Stimulated activated CD4-positive, alpha-beta T cell treated with anti-CD3 and anti-CD28 coated beads, Interleukin-12 subunit alpha, Interleukin-12 subunit beta, amount 100 ng/mL, for 48 hours (primary cell): ENCODE measurements around the gene E2F7.
A peak's percentile ranks its signal among the peaks of the same experiment; 100 is the strongest.
"Not testable (repeated sequence)": the region's sequence is repeated elsewhere in the genome, so short reads cannot be mapped to it uniquely, and the experiment has no call there.

Experiments used
- DNase-seq, 3 donors: peaks; one replicate each; pipeline ENCODE4 v3.0.0-alpha.2; 2020; ENCODE audit warnings: low read depth in 2 of 3, low spot score in 1 of 3

E2F7 gene

GRCh38 chr12:77065361-77066204 lies at the start of gene E2F7:
E2F7 (minus strand) TSS chr12:77065569; CDS start chr12:77064635, 934 bp downstream.
- DNase-seq: peak; percentile 68 to 86 (median 76)

DNA sequence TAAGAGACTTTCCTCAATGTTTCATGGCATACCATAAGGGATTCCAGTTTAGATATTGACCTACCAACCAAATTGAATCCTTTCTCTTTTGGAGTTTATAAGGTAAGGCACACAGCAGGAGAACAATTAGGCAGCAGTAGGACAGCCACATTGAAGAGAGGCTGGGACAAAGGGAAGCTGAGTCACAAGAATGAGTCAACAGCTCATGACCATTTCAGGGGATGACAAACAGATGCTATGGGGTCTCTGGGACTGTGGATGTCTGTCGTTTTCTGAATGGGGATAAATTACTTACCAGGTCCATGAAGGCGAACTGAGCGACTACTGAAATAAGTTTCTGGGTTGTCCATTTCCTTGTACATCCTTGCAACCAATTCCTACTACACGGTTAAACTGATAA lies 48.6 kb upstream of the E2F7 start:
- no peak for DNase-seq

- no peak for DNase-seq
Observed at GRCh38 chr12:77108707-77109106, 43.3 kb upstream of the E2F7 start.

DNA sequence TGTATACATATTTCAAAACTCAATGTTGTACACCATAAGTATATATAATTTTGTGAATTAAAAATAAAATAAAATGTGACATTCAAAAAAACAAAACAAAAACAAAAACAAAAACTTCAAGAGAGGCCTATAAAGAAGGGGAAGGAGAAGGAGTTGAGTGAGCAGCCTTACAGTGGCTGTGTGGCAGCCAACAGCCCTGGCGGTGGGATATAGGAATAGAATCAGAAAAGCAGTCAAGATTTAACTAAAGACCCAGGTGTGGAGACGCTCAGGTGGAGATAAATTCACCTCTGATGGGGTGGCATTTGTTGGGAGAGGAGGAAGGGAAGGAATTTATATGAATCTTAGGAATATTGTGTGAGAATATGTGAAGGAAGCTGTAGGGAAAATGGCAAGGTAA lies 41.8 kb upstream of the E2F7 start:
- DNase-seq: no peak

DNA sequence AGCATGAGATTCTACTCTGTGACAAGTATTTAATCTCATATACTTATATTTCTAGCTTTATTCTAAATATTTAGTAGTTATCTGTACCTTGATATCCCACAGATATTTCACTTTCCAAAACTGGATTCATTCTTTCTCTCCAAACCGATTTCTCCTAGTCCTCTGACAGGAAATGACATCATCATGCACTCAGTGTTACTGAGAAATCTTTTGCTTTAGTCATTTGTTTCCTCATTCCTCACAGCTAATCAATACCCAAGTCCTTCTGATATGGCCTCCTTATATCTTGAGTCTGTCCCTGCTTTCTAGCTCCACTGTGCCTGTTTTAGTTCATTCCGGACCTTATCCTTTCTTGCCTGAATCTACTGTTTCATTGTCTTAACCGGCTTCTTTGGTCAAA lies 39.4 kb upstream of the E2F7 start:
- no peak for DNase-seq

GRCh38 chr12:77104286-77104685 lies 38.9 kb upstream of the E2F7 start:
- DNase-seq: no peak

DNA sequence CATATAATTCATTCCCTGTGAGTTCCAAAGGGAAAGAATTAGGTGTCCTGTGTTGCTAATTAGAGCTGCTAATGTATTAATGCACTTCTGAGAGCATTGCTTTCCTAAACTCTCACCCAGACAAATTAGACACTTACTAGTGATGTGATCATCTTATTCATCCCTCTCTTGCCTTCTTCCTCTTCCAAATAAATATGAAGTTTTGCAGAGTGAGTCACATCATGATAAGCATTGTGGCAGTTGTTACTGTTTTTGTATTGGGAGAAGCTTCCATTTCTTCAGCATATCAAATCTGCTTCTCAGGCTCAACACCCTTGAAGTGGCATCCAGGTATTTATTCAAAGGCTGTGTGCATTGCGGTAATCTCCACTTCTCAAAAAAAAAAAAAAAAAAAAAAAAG lies 37.3 kb upstream of the E2F7 start:
- no peak for DNase-seq

DNA sequence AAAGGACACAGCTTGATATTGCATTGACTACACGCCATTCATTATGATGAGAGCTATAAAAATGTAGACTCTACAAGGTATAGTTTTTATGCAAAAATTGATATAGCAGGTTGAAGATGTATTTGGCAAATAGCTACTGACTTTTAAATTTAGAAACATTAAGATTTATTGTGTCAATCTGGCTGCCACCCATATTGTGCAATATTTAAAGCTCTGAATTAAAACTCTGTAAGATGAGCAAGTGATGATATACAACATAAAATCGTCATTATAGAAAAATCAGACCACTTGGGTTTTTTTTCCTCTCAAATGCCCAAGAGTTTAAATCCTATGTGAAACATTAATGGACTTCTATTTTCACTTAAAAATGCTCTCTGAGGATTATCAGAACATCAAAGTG lies 36.8 kb upstream of the E2F7 start:
- DNase-seq: no peak

- no peak for DNase-seq
Observed at GRCh38 chr12:77099799-77100198, 34.4 kb upstream of the E2F7 start.

DNA sequence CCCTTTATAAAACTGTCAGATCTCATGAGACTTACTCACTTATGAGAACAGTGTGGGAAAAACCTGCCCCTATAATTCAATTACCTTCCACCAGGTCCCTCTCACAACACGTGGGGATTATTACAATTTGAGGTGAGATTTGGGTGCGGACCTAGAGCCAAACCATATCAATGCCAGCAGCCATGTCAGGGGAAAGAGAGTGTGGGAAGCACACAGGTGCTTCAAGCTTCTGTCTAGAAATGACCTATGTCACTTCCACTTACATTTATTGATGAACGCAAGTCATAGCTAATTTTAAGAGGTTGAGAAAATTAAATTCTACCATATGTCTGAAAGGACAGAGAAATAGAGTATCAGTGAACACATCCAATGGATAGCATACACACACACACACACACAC lies 32.5 kb upstream of the E2F7 start:
- no peak for DNase-seq

- DNase-seq: not testable (repeated sequence)
Observed at GRCh38 chr12:77092227-77092626, 26.9 kb upstream of the E2F7 start.

GRCh38 chr12:77089686-77090220 lies 24.4 kb upstream of the E2F7 start:
- no peak for DNase-seq

DNA sequence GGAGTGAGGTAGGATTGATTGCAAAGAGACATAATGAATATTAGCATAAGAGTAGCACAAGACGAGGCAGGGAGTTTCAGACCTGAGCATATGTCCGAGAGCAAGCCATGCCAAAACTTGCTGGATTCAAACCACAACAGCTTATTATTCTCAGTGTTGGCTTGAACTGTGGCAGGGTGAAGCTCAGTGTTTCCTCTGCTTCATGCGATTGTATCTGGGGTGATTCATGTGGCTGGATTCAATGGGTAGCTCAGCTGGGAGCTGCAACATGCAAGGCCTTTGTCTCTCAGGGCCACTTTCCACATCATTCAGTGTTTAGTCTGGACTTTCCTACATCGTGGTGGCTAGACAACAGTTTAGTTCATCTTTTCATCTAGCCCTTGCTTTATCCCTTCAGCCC lies 22.1 kb upstream of the E2F7 start:
- no peak for DNase-seq

DNA sequence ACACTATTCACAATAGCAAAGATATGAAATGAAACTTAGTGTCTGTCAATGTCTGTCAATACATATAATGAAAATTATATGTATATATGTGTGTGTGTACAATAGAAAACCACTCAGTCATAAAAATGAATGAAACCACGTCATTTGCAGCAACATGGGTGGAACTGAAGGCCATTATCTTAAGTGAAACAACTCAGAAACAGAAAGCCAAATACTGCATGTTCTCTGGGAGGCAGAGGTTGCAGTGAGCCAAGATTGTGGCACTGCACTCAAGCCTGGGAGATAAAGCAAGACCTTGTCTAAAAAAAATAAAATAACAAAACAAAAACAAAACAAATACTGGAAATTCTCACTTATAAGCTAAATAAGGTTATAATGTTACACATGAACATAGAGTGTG lies 16.7 kb upstream of the E2F7 start:
- no peak for DNase-seq

- DNase-seq: no peak
Observed at GRCh38 chr12:77079631-77080030, 14.3 kb upstream of the E2F7 start.

GRCh38 chr12:77078231-77078630 lies 12.9 kb upstream of the E2F7 start:
- no peak for DNase-seq

DNA sequence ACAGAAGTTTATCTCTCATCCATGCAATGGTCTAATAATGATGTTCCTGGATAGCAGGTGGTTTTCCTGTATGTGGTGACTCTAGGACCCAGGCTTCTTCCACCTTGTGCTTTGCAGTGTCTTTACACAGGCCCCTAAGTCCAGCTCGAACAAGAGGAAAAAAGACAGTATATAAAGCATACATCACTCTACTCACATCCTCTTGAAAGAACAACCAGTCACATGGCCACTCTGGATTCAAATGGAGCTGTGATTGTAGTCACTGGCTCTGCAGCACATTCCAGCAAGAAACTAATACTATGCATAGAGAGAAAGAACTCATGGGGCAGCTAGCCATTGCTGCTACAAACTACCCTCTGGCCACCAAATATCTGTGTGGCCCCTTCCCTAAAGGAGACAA lies 11.5 kb upstream of the E2F7 start:
- no peak for DNase-seq

GRCh38 chr12:77073894-77074293 lies 8.5 kb upstream of the E2F7 start:
- DNase-seq: not testable (repeated sequence)

DNA sequence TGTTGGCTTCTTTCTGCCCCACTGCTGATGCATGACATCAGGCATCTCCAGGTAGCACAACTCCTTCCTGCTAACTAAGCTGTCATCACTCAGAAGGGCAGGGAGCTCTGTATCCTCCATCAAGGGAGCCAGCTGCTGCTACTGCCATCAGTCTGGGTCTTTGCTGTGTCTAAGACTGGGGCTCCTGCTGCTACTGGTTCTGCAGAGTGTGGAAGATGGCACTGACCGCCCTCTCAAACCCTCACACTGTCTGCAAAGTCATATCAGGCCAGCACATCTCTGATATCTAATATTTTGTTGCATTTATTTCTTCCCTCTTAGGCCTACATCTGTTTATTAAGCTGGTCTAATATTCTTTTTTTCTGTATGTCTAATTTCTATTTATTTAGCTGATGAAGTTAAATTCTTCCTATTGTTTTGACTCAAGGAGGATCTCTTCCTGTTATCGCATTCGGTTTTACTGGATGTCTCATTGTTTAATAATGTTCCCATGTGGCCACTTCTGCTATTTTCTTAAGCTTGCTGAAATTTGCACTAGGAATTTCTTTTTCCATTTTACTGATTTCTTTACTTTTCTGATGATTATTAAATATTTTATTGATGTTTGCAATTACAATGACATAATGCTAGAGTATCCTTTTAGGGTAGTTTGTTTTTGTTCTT lies 7.6 kb upstream of the E2F7 start:
- DNase-seq: no peak

- no peak for DNase-seq
Observed at GRCh38 chr12:77070800-77071449, 5.6 kb upstream of the E2F7 start.

DNA sequence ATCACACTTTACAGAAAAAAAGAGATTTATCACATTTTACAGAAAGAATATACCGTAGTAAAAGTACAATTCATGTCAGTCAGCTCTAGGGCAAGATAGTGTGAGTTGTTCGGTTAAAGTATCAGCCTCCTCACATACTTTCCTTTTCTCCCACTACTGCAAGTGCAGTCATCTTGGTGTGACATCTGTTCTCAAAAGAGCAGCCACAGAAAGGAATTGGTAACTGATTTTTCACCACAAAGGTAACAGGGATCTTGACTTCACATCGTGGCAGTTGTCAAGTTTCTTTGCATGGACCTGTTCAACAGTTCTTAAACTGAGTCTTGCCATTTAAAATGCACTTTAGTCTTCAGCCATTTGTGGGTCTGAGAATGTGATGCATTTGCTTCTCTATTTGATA lies 5.0 kb upstream of the E2F7 start:
- DNase-seq: no peak

GRCh38 chr12:77064896-77065360 lies 441 bp downstream of the E2F7 start:
- DNase-seq: peak in 1 of 3 donors; percentile 11
